IMR-90 (cell line): ENCODE results near the gene ZNF470. TPM values are rescaled to one million over a fixed set of nuclear protein-coding genes. Genes with fewer than 3 reads are reported as not detected.
A peak's percentile ranks its signal among the peaks of the same experiment; 100 is the strongest.

Experiments
- ATAC-seq: fragments of 200-7000 bp; cut with Tn5 transposase; 2 replicates; pipeline ENCODE4 v1.9.1; 2020; ENCODE audit warnings: low read depth, mild to moderate bottlenecking, moderate library complexity
- BruUV-seq: library from RNA; stranded (reverse); fragments of 400-500 nt; replicated peaks from 2 replicates; lab custom pipeline; 2021; lab: Mats Ljungman, UMichigan
- CTCF ChIA-PET: fragments of 300-600 bp; formaldehyde crosslinking; extraction: SDS; loops from one replicate; lab custom pipeline; 2021; ENCODE audit warnings: antibody characterized with exemption; lab: Yijun Ruan, JAX
- POLR2A ChIA-PET: fragments of 300-600 bp; sonication (Branson Sonifier 250); formaldehyde crosslinking; loops from one replicate; lab custom pipeline; 2022; ENCODE audit warnings: antibody characterized with exemption; ENCODE audit not compliant: unreplicated experiment; lab: Charles Lee
- DNase-seq: peaks from one replicate; pipeline ENCODE4 v3.0.0; 2013
- H2AFZ ChIP-seq: replicated peaks from 2 replicates; pipeline ENCODE3; 2013; ENCODE audit warnings: low read length, mild to moderate bottlenecking; ENCODE audit not compliant: poor library complexity
- H2AK5ac ChIP-seq: 2 replicates; pipeline ENCODE4 v1.6.1; 2013; ENCODE audit warnings: low read depth, low read length, inconsistent platforms
- H2AK9ac ChIP-seq: replicated peaks from 2 replicates; pipeline ENCODE3; 2013; ENCODE audit warnings: mild to moderate bottlenecking, low read depth, low read length, moderate library complexity; ENCODE audit not compliant: poor library complexity
- H2BK120ac ChIP-seq: 2 replicates; pipeline ENCODE4 v1.6.1; 2013; ENCODE audit warnings: low read depth, low read length, inconsistent platforms
- H2BK15ac ChIP-seq: 3 replicates; pipeline ENCODE4 v1.6.1; 2013; ENCODE audit warnings: low read depth, low read length, inconsistent platforms
- H2BK20ac ChIP-seq: 2 replicates; pipeline ENCODE4 v1.6.1; 2013; ENCODE audit warnings: low read depth, mild to moderate bottlenecking, inconsistent platforms, low read length, moderate library complexity
- H2BK5ac ChIP-seq: 2 replicates; pipeline ENCODE4 v1.6.1; 2013; ENCODE audit warnings: mild to moderate bottlenecking, low read depth, low read length, inconsistent platforms; ENCODE audit not compliant: poor library complexity, severe bottlenecking
- H3K14ac ChIP-seq: replicated peaks from 2 replicates; pipeline ENCODE4 v1.6.1; 2013; ENCODE audit warnings: low read depth, low read length, inconsistent platforms
- H3K18ac ChIP-seq: 2 replicates; pipeline ENCODE4 v1.6.1; 2013; ENCODE audit warnings: low read depth, low read length, control low read depth
- H3K23ac ChIP-seq: 2 replicates; pipeline ENCODE4 v1.6.1; 2013; ENCODE audit warnings: low read depth, low read length, inconsistent platforms
- H3K27ac ChIP-seq: 2 replicates; pipeline ENCODE4 v1.5.1; 2013; ENCODE audit warnings: mild to moderate bottlenecking, control low read depth, low read length; ENCODE audit not compliant: insufficient read depth
- H3K27me3 ChIP-seq: 2 replicates; pipeline ENCODE4 v1.6.1; 2013; ENCODE audit warnings: low read length; ENCODE audit not compliant: control insufficient read depth, insufficient read depth
- H3K36me3 ChIP-seq: 2 replicates; pipeline ENCODE4 v1.6.1; 2013; ENCODE audit warnings: low read length, mixed read lengths; ENCODE audit not compliant: control insufficient read depth, insufficient read depth
- H3K4ac ChIP-seq: 2 replicates; pipeline ENCODE4 v1.6.1; 2013; ENCODE audit warnings: low read depth, low read length, inconsistent platforms
- H3K4me1 ChIP-seq: 2 replicates; pipeline ENCODE4 v1.6.1; 2013; ENCODE audit warnings: low read length, mixed read lengths; ENCODE audit not compliant: control insufficient read depth, insufficient read depth
- H3K4me2 ChIP-seq: 2 replicates; pipeline ENCODE4 v1.6.1; 2013; ENCODE audit warnings: low read depth, mild to moderate bottlenecking, control low read depth, low read length, moderate library complexity
- H3K4me3 ChIP-seq: 2 replicates; pipeline ENCODE4 v1.5.1; 2013; ENCODE audit warnings: low read depth, mild to moderate bottlenecking, control low read depth, low read length, moderate library complexity; ENCODE audit not compliant: insufficient read depth
- H3K56ac ChIP-seq: 2 replicates; pipeline ENCODE4 v1.6.1; 2013; ENCODE audit warnings: low read length, inconsistent platforms; ENCODE audit not compliant: insufficient read depth; ENCODE audit errors: extremely low read depth
- H3K79me1 ChIP-seq, 2 experiments: 2 replicates each; pipeline ENCODE4 v1.6.1; 2013; ENCODE audit warnings: low read length in 2 of 2, inconsistent platforms in 1 of 2, low read depth in 1 of 2
- H3K9ac ChIP-seq: 2 replicates; pipeline ENCODE4 v1.6.1; 2013; ENCODE audit warnings: low read depth, low read length, control low read depth
- H3K9me1 ChIP-seq: 2 replicates; pipeline ENCODE4 v1.6.1; 2013; ENCODE audit warnings: low read length, inconsistent platforms; ENCODE audit not compliant: insufficient read depth
- H3K9me3 ChIP-seq: 2 replicates; pipeline ENCODE4 v1.6.1; 2013; ENCODE audit warnings: low read length; ENCODE audit not compliant: control insufficient read depth, insufficient read depth
- H4K20me1 ChIP-seq: 2 replicates; pipeline ENCODE4 v1.6.1; 2013; ENCODE audit warnings: low read length, inconsistent platforms; ENCODE audit not compliant: insufficient read depth
- H4K5ac ChIP-seq: 2 replicates; pipeline ENCODE4 v1.6.1; 2013; ENCODE audit warnings: mild to moderate bottlenecking, low read depth, low read length, control low read depth
- H4K8ac ChIP-seq, 2 experiments: 2 replicates each; pipeline ENCODE4 v1.6.1; 2013; ENCODE audit warnings: low read depth in 2 of 2, low read length in 2 of 2, control low read depth in 1 of 2, inconsistent platforms in 1 of 2
- H4K91ac ChIP-seq: 2 replicates; pipeline ENCODE4 v1.6.1; 2013; ENCODE audit warnings: low read depth, low read length, inconsistent platforms; ENCODE audit not compliant: insufficient read depth
- ELK1 ChIP-seq: fragments of 150-350 bp; IDR thresholded peaks from 2 replicates; pipeline ENCODE4 v1.6.1; 2016; ENCODE audit warnings: low read depth, mild to moderate bottlenecking, low read length, moderate library complexity, borderline replicate concordance
- MAZ ChIP-seq: IDR thresholded peaks from 2 replicates; pipeline ENCODE4 v1.6.1; 2012; ENCODE audit warnings: low read depth, mild to moderate bottlenecking, low read length, improper control_type of control experiment, moderate library complexity, borderline replicate concordance
- MXI1 ChIP-seq: IDR thresholded peaks from 2 replicates; pipeline ENCODE4 v1.6.1; 2012; ENCODE audit warnings: low read depth, mild to moderate bottlenecking, low read length, moderate library complexity, borderline replicate concordance
- WGBS, 2 experiments: methylation state at CpG; one replicate each; pipeline versions ENCODE4 v1.1.5 to v1.1.7; 2013; ENCODE audit warnings: missing lambda C conversion rate in 2 of 2; ENCODE audit not compliant: insufficient read length in 1 of 2; ENCODE audit errors: extremely low coverage in 2 of 2; 5-methylcytosine and 5-hydroxymethylcytosine counted together
- dilution Hi-C: fragments of 300-500 bp; cut with HindIII; formaldehyde crosslinking; loops from one replicate; pipeline ENCODE4 v1.14.3; 2018; ENCODE audit warnings: low sequenced_read_pairs; ENCODE audit not compliant: unreplicated experiment
- in situ Hi-C: fragments of 300-500 bp; cut with MboI; formaldehyde crosslinking; loops from 3 replicates; pipeline ENCODE4 v1.14.3; 2019; ENCODE audit warnings: low sequenced_read_pairs, inconsistent platforms, mixed read lengths
- intact Hi-C: fragments of 100-400 bp; cut with micrococcal nuclease; formaldehyde crosslinking; loops from 2 replicates; pipeline ENCODE4 v1.10.0; 2022
- polyA plus RNA-seq, 3 experiments: library from polyadenylated mRNA; depleted of rRNA; stranded (reverse); fragments of >200 nt; gene quantifications; 2 replicates each; pipeline ENCODE4 v1.2.3, GENCODE V29; 2012; ENCODE audit warnings: low replicate concordance in 1 of 3
- total RNA-seq: library from RNA; depleted of rRNA; stranded (reverse); fragments of >200 nt; gene quantifications from 2 replicates; pipeline ENCODE4 v1.2.3, GENCODE V29; 2012

ZNF470 gene
- total and polyA plus RNA-seq, 2 of the 4 experiments (the other 2 are of a cell fraction), result 1.7 to 3.8 TPM

- H3K9me3 ChIP-seq, result peaks cover 59% of the 10 kb centered on the region
- DNase-seq, result no peak
Observed at GRCh38 chr19:56566904-56567273, 379 bp upstream of the ZNF470 start.

More at GRCh38 chr19:56566904-56567273, 379 bp upstream of the ZNF470 start:
- H3K27me3 ChIP-seq, result no peaks in the 10 kb centered on the region
- no TSS peak for BruUV-seq
- CTCF ChIA-PET, result no interaction called here
- H4K20me1 ChIP-seq, result no peaks in the 10 kb centered on the region
- no peak overlapping the region for H2BK120ac ChIP-seq
- H2AFZ ChIP-seq, result peak overlapping the region; percentile 100
- H2BK5ac ChIP-seq, result peak overlapping the region; percentile 87
- H2AK5ac ChIP-seq, result peak overlapping the region; percentile 29; the same call in 1 of the 2 replicates
- peak; percentile 71 for ATAC-seq
- H3K36me3 ChIP-seq, result peaks cover 16% of the 10 kb centered on the region
- peak overlapping the region; percentile 85; the same call in 1 of the 2 replicates for H3K23ac ChIP-seq
- H3K4me1 ChIP-seq, result no peaks in the 10 kb centered on the region
- peak overlapping the region; percentile 80 for H2AK9ac ChIP-seq
- intact Hi-C loops, result loop anchor here (1.0 kb wide), 1 partner anchor 29 kb away; the partner anchor contains the start of gene ZFP28
- H3K56ac ChIP-seq, result 0 out of 2 replicates have a peak overlapping the region, but pooled peaks have one; percentile 59
- H4K8ac ChIP-seq, result peak overlapping the region; percentile 75 to 93; a peak in 3 of 4 replicates
- peak overlapping the region; percentile 90 for H3K27ac ChIP-seq
- H4K91ac ChIP-seq, result peak overlapping the region; percentile 78; the same call in 1 of the 2 replicates
- peak overlapping the region; percentile 94 for H3K9ac ChIP-seq
- dilution Hi-C loops, result no loop called here
- H3K4me2 ChIP-seq, result peak overlapping the region; percentile 90
- peak overlapping the region; percentile 98 for H3K4me3 ChIP-seq
- peaks cover 6 to 16% of the 10 kb centered on the region in 2 experiments; a peak in 3 of 4 replicates for H3K79me1 ChIP-seq
- no peak overlapping the region for H2BK20ac ChIP-seq
- in situ Hi-C loops, result no loop called here
- no peak overlapping the region for H2BK15ac ChIP-seq
- POLR2A ChIA-PET, result no interaction called here
- 0% methylated on average over 15 of the region's 23 CpGs; no CpG with 5 or more reads in 1 of the 2 experiments for WGBS, 2 experiments
- H3K4ac ChIP-seq, result peak overlapping the region; percentile 91
- 0 out of 2 replicates have a peak, but pooled peaks have one; percentile 27 for TF ChIP-seq MAZ
- no peak for TF ChIP-seq ELK1
- TF ChIP-seq MXI1, result no peak
- H3K14ac ChIP-seq, result peak overlapping the region; percentile 98
- no peaks in the 10 kb centered on the region for H3K9me1 ChIP-seq
- H3K18ac ChIP-seq, result peak overlapping the region; percentile 82
- H4K5ac ChIP-seq, result peak overlapping the region; percentile 97
